HepG2 (cell line): ENCODE measurements around the gene METTL22. TPM values are rescaled to one million over a fixed set of nuclear protein-coding genes. Genes with fewer than 3 reads are reported as not detected.

Experiments used
- BCL6 ChIP-seq: IDR thresholded peaks from 2 replicates; pipeline ENCODE4 v1.6.1; 2016; ENCODE audit warnings: missing genetic modification reagents, missing compliant biosample characterization
- EP300 ChIP-seq, 3 experiments: sonication (generic) in 1 of 3; formaldehyde crosslinking in 1 of 3; IDR thresholded peaks; 2 replicates each; pipeline versions ENCODE4 v1.5.1 to v1.6.1; 2011 to 2020; ENCODE audit warnings: low read depth in 2 of 3, low read length in 2 of 3, borderline replicate concordance in 1 of 3, improper control_type of control experiment in 1 of 3, mild to moderate bottlenecking in 1 of 3, missing genetic modification reagents in 1 of 3, moderate library complexity in 1 of 3
- GATA4 ChIP-seq: sonication (generic); IDR thresholded peaks from 2 replicates; pipeline ENCODE4 v1.6.1; 2016; ENCODE audit warnings: antibody characterized with exemption, low read depth, borderline replicate concordance
- HMG20B ChIP-seq: conservative IDR thresholded peaks from 2 replicates; pipeline ENCODE4 v1.6.1; 2016; ENCODE audit warnings: missing genetic modification reagents, missing compliant biosample characterization
- HNF4A ChIP-seq: sonication (generic); formaldehyde crosslinking; IDR thresholded peaks from 2 replicates; pipeline ENCODE4 v1.4.0; 2020; ENCODE audit warnings: missing genetic modification reagents
- PLRG1 ChIP-seq: fragments of 450-650 bp; conservative IDR thresholded peaks from 2 replicates; pipeline ENCODE4 v1.6.1; 2016
- SP4 ChIP-seq: sonication (generic); formaldehyde crosslinking; IDR thresholded peaks from 2 replicates; pipeline ENCODE4 v1.8.1; 2023; ENCODE audit warnings: mild to moderate bottlenecking, missing genetic modification reagents
- YEATS4 ChIP-seq: sonication (generic); formaldehyde crosslinking; IDR thresholded peaks from 2 replicates; pipeline ENCODE4 v1.4.0; 2020; ENCODE audit warnings: missing genetic modification reagents, borderline replicate concordance
- ZNF121 ChIP-seq: sonication (generic); formaldehyde crosslinking; IDR thresholded peaks from 2 replicates; pipeline ENCODE4 v1.5.0; 2020; ENCODE audit warnings: mild to moderate bottlenecking, missing genetic modification reagents
- ZNF367 ChIP-seq: sonication (generic); formaldehyde crosslinking; IDR thresholded peaks from 2 replicates; pipeline ENCODE4 v1.4.0; 2020; ENCODE audit warnings: missing genetic modification reagents, borderline replicate concordance
- ZNF687 ChIP-seq: sonication (generic); formaldehyde crosslinking; IDR thresholded peaks from 2 replicates; pipeline ENCODE4 v1.5.1; 2020; ENCODE audit warnings: mild to moderate bottlenecking, missing genetic modification reagents, moderate library complexity
- ZNF768 ChIP-seq: sonication (generic); formaldehyde crosslinking; IDR thresholded peaks from 2 replicates; pipeline ENCODE4 v1.4.0; 2020; ENCODE audit warnings: missing genetic modification reagents
- ZNF780A ChIP-seq: sonication (generic); formaldehyde crosslinking; IDR thresholded peaks from 2 replicates; pipeline ENCODE4 v1.8.0; 2022; ENCODE audit warnings: mild to moderate bottlenecking, missing genetic modification reagents, moderate library complexity
- ZNF839 ChIP-seq: sonication (generic); formaldehyde crosslinking; IDR thresholded peaks from 2 replicates; pipeline ENCODE4 v1.4.0; 2020; ENCODE audit warnings: missing genetic modification reagents, mild to moderate bottlenecking, borderline replicate concordance
- polyA plus RNA-seq, 8 experiments: library from polyadenylated mRNA; depleted of rRNA in 3 of 8; stranded (reverse) in 7 of 8; unstranded in 1 of 8; fragments of >200 nt; fragmentation: Illumina TruSeq in 4 of 8; extraction: Trizol in 4 of 8; gene quantifications; 2 replicates each; pipeline versions ENCODE4 v1.2.1 to v1.2.3, GENCODE V29; 2011 to 2016; ENCODE audit warnings: low read depth in 4 of 8, missing spikeins in 1 of 8, mixed read lengths in 1 of 8; ENCODE audit not compliant: insufficient read depth in 1 of 8
- total RNA-seq, 5 experiments: library from RNA; depleted of rRNA; stranded (reverse); fragments of >200 nt; fragmentation: Illumina TruSeq; extraction: Trizol; gene quantifications; 2 replicates each; pipeline ENCODE4 v1.2.3, GENCODE V29; 2016; ENCODE audit warnings: low read depth in 1 of 5
- TF ChIP-seq, protein P1 (sequence below): sonication (generic); formaldehyde crosslinking; IDR thresholded peaks from 2 replicates; pipeline ENCODE4 v1.4.0; 2020; ENCODE audit warnings: missing genetic modification reagents
- TF ChIP-seq, protein P2 (sequence below): sonication (generic); formaldehyde crosslinking; conservative IDR thresholded peaks from 2 replicates; pipeline ENCODE4 v1.4.0; 2020; ENCODE audit warnings: mild to moderate bottlenecking, missing genetic modification reagents, moderate library complexity
- TF ChIP-seq, protein P3 (sequence below): IDR thresholded peaks from 2 replicates; pipeline ENCODE4 v1.4.0; 2020; ENCODE audit warnings: mild to moderate bottlenecking, missing genetic modification reagents

The METTL22 gene
- total and polyA plus RNA-seq, 2 of the 13 experiments (the other 11 are each of a cell fraction or from before 2014, with no cell fraction given) = 36.2 to 94.8 TPM

DNA sequence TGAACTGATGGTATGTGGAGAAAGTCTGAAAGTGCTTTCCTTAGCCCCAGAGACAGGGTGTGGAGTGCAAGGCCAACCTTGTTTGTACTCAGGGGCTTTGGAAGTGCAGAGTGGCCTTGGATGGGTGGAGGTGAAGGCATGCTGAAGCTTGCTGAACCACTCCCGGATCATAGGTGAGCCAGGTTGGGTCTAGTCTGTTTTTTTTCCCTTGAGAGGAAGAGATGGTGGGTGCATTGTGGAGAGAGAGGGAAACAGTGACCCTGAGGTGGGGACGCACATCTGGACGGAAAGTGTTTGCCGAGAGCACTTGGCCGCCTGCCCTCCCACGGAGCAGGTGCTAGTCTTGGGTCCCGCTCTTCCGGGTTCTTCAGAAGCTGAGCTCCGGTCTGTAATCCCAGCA, 65.4 kb downstream of the METTL22 start (continued):
- peak; percentile 55 for TF ChIP-seq ZNF687
- no peak for TF ChIP-seq ZNF768 (CRISPR knock-in tag)
- TF ChIP-seq YEATS4 (CRISPR knock-in tag) = no peak
- TF ChIP-seq ZNF839 (CRISPR knock-in tag) = no peak
- TF ChIP-seq, protein P1, sequence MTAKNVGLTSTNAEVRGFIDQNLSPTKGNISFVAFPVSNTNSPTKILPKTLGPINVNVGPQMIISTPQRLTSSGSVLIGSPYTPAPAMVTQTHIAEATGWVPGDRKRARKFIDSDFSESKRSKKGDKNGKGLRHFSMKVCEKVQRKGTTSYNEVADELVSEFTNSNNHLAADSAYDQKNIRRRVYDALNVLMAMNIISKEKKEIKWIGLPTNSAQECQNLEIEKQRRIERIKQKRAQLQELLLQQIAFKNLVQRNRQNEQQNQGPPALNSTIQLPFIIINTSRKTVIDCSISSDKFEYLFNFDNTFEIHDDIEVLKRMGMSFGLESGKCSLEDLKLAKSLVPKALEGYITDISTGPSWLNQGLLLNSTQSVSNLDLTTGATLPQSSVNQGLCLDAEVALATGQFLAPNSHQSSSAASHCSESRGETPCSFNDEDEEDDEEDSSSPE (CRISPR knock-in tag) = no peak
- TF ChIP-seq SP4 (CRISPR knock-in tag) = peak; percentile 46
- no peak for TF ChIP-seq HMG20B (CRISPR knock-in tag)
- TF ChIP-seq BCL6 (CRISPR knock-in tag) = peak; percentile 48; the same call in 1 of the 2 replicates
- no peak for TF ChIP-seq GATA4
- no peak for TF ChIP-seq ZNF367 (CRISPR knock-in tag)
- TF ChIP-seq, protein P2, sequence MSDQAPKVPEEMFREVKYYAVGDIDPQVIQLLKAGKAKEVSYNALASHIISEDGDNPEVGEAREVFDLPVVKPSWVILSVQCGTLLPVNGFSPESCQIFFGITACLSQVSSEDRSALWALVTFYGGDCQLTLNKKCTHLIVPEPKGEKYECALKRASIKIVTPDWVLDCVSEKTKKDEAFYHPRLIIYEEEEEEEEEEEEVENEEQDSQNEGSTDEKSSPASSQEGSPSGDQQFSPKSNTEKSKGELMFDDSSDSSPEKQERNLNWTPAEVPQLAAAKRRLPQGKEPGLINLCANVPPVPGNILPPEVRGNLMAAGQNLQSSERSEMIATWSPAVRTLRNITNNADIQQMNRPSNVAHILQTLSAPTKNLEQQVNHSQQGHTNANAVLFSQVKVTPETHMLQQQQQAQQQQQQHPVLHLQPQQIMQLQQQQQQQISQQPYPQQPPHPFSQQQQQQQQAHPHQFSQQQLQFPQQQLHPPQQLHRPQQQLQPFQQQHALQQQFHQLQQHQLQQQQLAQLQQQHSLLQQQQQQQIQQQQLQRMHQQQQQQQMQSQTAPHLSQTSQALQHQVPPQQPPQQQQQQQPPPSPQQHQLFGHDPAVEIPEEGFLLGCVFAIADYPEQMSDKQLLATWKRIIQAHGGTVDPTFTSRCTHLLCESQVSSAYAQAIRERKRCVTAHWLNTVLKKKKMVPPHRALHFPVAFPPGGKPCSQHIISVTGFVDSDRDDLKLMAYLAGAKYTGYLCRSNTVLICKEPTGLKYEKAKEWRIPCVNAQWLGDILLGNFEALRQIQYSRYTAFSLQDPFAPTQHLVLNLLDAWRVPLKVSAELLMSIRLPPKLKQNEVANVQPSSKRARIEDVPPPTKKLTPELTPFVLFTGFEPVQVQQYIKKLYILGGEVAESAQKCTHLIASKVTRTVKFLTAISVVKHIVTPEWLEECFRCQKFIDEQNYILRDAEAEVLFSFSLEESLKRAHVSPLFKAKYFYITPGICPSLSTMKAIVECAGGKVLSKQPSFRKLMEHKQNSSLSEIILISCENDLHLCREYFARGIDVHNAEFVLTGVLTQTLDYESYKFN = peak; percentile 54
- TF ChIP-seq HNF4A (CRISPR knock-in tag) = peak; percentile 72
- TF ChIP-seq PLRG1 = no peak
- TF ChIP-seq ZNF780A (CRISPR knock-in tag) = no peak
- TF ChIP-seq, protein P3, sequence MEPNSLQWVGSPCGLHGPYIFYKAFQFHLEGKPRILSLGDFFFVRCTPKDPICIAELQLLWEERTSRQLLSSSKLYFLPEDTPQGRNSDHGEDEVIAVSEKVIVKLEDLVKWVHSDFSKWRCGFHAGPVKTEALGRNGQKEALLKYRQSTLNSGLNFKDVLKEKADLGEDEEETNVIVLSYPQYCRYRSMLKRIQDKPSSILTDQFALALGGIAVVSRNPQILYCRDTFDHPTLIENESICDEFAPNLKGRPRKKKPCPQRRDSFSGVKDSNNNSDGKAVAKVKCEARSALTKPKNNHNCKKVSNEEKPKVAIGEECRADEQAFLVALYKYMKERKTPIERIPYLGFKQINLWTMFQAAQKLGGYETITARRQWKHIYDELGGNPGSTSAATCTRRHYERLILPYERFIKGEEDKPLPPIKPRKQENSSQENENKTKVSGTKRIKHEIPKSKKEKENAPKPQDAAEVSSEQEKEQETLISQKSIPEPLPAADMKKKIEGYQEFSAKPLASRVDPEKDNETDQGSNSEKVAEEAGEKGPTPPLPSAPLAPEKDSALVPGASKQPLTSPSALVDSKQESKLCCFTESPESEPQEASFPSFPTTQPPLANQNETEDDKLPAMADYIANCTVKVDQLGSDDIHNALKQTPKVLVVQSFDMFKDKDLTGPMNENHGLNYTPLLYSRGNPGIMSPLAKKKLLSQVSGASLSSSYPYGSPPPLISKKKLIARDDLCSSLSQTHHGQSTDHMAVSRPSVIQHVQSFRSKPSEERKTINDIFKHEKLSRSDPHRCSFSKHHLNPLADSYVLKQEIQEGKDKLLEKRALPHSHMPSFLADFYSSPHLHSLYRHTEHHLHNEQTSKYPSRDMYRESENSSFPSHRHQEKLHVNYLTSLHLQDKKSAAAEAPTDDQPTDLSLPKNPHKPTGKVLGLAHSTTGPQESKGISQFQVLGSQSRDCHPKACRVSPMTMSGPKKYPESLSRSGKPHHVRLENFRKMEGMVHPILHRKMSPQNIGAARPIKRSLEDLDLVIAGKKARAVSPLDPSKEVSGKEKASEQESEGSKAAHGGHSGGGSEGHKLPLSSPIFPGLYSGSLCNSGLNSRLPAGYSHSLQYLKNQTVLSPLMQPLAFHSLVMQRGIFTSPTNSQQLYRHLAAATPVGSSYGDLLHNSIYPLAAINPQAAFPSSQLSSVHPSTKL (CRISPR knock-in tag) = peak; percentile 26; the same call in 1 of the 2 replicates
- no peak for TF ChIP-seq ZNF121 (CRISPR knock-in tag)
- peak in 1 of 2 experiments; percentile 50; a peak in 2 of 4 replicates for TF ChIP-seq EP300 (IDR thresholded peaks at IDR 0.05; ENCODE audit: low read depth in 2 of 2, low read length in 2 of 2)
- no peak for TF ChIP-seq EP300 (CRISPR knock-in tag; IDR thresholded peaks at IDR 0.05; ENCODE audit: borderline replicate concordance)
